Naive thymus-derived CD4-positive, alpha-beta T cell (primary cell): Measurements from ENCODE around the gene GABRG3. TPM values are rescaled to one million over a fixed set of nuclear protein-coding genes. Genes with fewer than 3 reads are reported as not detected.

ENCODE experiments used
- ATAC-seq: fragments of 150-1000 bp; cut with Tn5 transposase; 2 replicates; pipeline ENCODE4 v1.10.0; 2021; ENCODE audit warnings: mild to moderate bottlenecking, moderate library complexity
- CTCF ChIA-PET: fragments of 350-600 bp; sonication (Branson Sonifier 250); formaldehyde crosslinking; loops from one replicate; lab custom pipeline; 2021; ENCODE audit warnings: antibody characterized with exemption; lab: Charles Lee
- POLR2A ChIA-PET: fragments of 350-600 bp; sonication (Branson Sonifier 250); formaldehyde crosslinking; loops from one replicate; lab custom pipeline; 2021; ENCODE audit warnings: antibody characterized with exemption, inconsistent platforms; lab: Charles Lee
- DNase-seq, 9 donors: peaks; one replicate each; pipeline versions ENCODE4 v3.0.0 to v3.0.0-alpha.2; 2020 to 2022; ENCODE audit warnings: mixed read lengths in 1 of 9
- H3K27ac ChIP-seq: one replicate; pipeline ENCODE4 v1.7.0; 2013; ENCODE audit warnings: mild to moderate bottlenecking, low read depth, low read length, moderate library complexity
- H3K27me3 ChIP-seq, 2 donors: one replicate each; pipeline ENCODE4 v1.7.0; 2013; ENCODE audit warnings: low read length in 2 of 2, mild to moderate bottlenecking in 2 of 2, moderate library complexity in 2 of 2; ENCODE audit not compliant: control insufficient read depth in 2 of 2, insufficient read depth in 2 of 2
- H3K36me3 ChIP-seq, 3 experiments: 1 replicate in 2 of 3; 2 replicates in 1 of 3; pipeline ENCODE4 v1.7.0; 2013; ENCODE audit warnings: low read length in 3 of 3, mild to moderate bottlenecking in 3 of 3, moderate library complexity in 1 of 3; ENCODE audit not compliant: insufficient read depth in 3 of 3, control insufficient read depth in 2 of 3
- H3K4me1 ChIP-seq, 2 donors: one replicate each; pipeline ENCODE4 v1.7.0; 2013; ENCODE audit warnings: low read length in 2 of 2, mild to moderate bottlenecking in 2 of 2, moderate library complexity in 1 of 2; ENCODE audit not compliant: control insufficient read depth in 2 of 2, insufficient read depth in 2 of 2
- H3K4me3 ChIP-seq: 2 replicates; pipeline ENCODE4 v1.7.0; 2013; ENCODE audit warnings: mild to moderate bottlenecking, low read length
- H3K9me3 ChIP-seq, 3 experiments: 1 replicate in 2 of 3; 2 replicates in 1 of 3; pipeline ENCODE4 v1.7.0; 2013; ENCODE audit warnings: low read length in 3 of 3; ENCODE audit not compliant: control insufficient read depth in 2 of 3
- H3K27ac Mint-ChIP-seq, 9 donors: one replicate each; pipeline ENCODE4 v1.8.0; 2020 to 2022; ENCODE audit warnings: mixed read lengths in 9 of 9, mild to moderate bottlenecking in 8 of 9, moderate library complexity in 5 of 9, inconsistent platforms in 2 of 9
- H3K27me3 Mint-ChIP-seq, 5 donors: one replicate each; pipeline ENCODE4 v1.8.0; 2021 to 2022; ENCODE audit warnings: mixed read lengths in 5 of 5, mild to moderate bottlenecking in 1 of 5
- H3K36me3 Mint-ChIP-seq, 5 donors: one replicate each; pipeline ENCODE4 v1.8.0; 2020 to 2022; ENCODE audit warnings: mixed read lengths in 5 of 5, mild to moderate bottlenecking in 3 of 5, inconsistent platforms in 1 of 5
- H3K4me1 Mint-ChIP-seq, 7 donors: one replicate each; pipeline ENCODE4 v1.8.0; 2020 to 2022; ENCODE audit warnings: mixed read lengths in 7 of 7, mild to moderate bottlenecking in 3 of 7, inconsistent platforms in 1 of 7
- H3K4me3 Mint-ChIP-seq, 10 donors: one replicate each; pipeline ENCODE4 v1.8.0; 2020 to 2022; ENCODE audit warnings: mild to moderate bottlenecking in 10 of 10, mixed read lengths in 10 of 10, moderate library complexity in 6 of 10, inconsistent platforms in 2 of 10
- H3K9me3 Mint-ChIP-seq, 11 donors: one replicate each; pipeline ENCODE4 v1.8.0; 2020 to 2022; ENCODE audit warnings: mixed read lengths in 11 of 11, mild to moderate bottlenecking in 4 of 11, inconsistent platforms in 1 of 11, moderate library complexity in 1 of 11
- intact Hi-C, 2 donors: fragments of 100-400 bp; cut with micrococcal nuclease; formaldehyde crosslinking; loops; one replicate each; pipeline ENCODE4 v1.15.1; 2023
- polyA plus RNA-seq, 2 donors: library from polyadenylated mRNA; unstranded; fragments of 300-500 nt; fragmentation: Illumina TruSeq; gene quantifications; one replicate each; pipeline ENCODE4 v1.2.3, GENCODE V29; 2021
- total RNA-seq, 6 experiments: library from RNA in 5 of 6; stranded (reverse) in 5 of 6; gene quantifications; 1 replicate in 5 of 6; 2 replicates in 1 of 6; pipeline ENCODE4 v1.2.3 and lab custom pipeline; 2021 to 2026

The GABRG3 gene
- total RNA-seq (not detected), polyA plus RNA-seq (not detected), total RNA-seq (lab: John Stamatoyannopoulos, UW) (not detected)

DNA sequence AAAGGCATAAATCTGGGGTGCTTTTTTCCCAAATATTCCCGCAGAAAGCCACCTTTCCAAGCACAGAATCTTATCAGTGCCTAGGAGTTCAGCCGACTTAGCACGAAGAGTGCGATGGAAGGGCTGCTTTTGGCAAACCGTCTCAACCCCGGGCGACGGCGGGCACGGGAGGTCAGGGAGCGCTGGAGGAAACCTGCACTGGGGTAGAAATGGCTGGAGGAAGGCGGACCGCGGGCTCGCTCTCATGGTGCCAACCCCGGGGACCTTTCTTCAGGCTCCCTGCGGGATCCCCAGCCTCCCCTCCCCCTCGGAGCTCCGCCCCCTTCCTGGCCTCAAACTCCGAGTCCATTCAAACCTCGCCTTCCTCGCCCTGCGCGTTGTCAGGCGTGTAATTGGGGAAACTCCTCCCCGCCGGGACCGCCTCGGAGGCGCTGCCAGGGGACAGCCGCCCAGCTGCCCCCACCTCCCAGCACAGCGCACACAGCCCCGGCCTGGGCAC lies at the start of gene GABRG3:
Gene GABRG3 (plus strand): TSS at position 470 of the 499 bp plus-strand sequence.
- H3K9me3 ChIP-seq = no peaks in the 10 kb centered on the region
- H3K27ac Mint-ChIP-seq = no peak within 1 kb of the TSS
- H3K27ac ChIP-seq = no peak within 1 kb of the TSS
- no peaks in the 10 kb centered on the region for H3K36me3 Mint-ChIP-seq
- H3K27me3 Mint-ChIP-seq = peaks cover 18 to 41% (median 33%) of the 10 kb centered on the region in 5 donors
- no peak for DNase-seq
- H3K9me3 Mint-ChIP-seq = peaks cover 0 to 18% (median 3%) of the 10 kb centered on the region in 11 donors
- no peaks in the 10 kb centered on the region for H3K36me3 ChIP-seq
- CTCF ChIA-PET = no interaction called here
- no peak for ATAC-seq
- intact Hi-C loops = no loop called here
- peaks cover 0 to 4% (median 0%) of the 10 kb centered on the region in 7 donors for H3K4me1 Mint-ChIP-seq
- H3K4me3 Mint-ChIP-seq = no peak within 1 kb of the TSS
- H3K4me1 ChIP-seq = no peaks in the 10 kb centered on the region
- POLR2A ChIA-PET = no interaction called here
- H3K27me3 ChIP-seq = no peaks in the 10 kb centered on the region
- no peak within 1 kb of the TSS for H3K4me3 ChIP-seq

GRCh38 chr15:26921433-26921832 lies 49.5 kb upstream of the GABRG3 start:
- H3K4me3 Mint-ChIP-seq = no peak overlapping the region
- CTCF ChIA-PET = no interaction called here
- intact Hi-C loops = no loop called here

GRCh38 chr15:26926081-26926480 lies 44.9 kb upstream of the GABRG3 start:
- peaks cover 0 to 20% (median 7%) of the 10 kb centered on the region in 11 donors for H3K9me3 Mint-ChIP-seq
- H3K36me3 ChIP-seq = no peaks in the 10 kb centered on the region
- no peak overlapping the region for H3K27ac Mint-ChIP-seq
- H3K4me3 ChIP-seq = no peak overlapping the region
- H3K27me3 Mint-ChIP-seq = no peaks in the 10 kb centered on the region
- no peaks in the 10 kb centered on the region for H3K27me3 ChIP-seq
- no peak for DNase-seq
- H3K9me3 ChIP-seq = no peaks in the 10 kb centered on the region
- intact Hi-C loops = no loop called here
- no peak overlapping the region for H3K4me3 Mint-ChIP-seq
- no peak for ATAC-seq
- H3K36me3 Mint-ChIP-seq = peaks cover 0 to 4% (median 0%) of the 10 kb centered on the region in 5 donors
- H3K27ac ChIP-seq = no peak overlapping the region
- no peaks in the 10 kb centered on the region for H3K4me1 Mint-ChIP-seq
- no peaks in the 10 kb centered on the region for H3K4me1 ChIP-seq
- ChIA-PET POLR2A (no interaction called here), CTCF (no interaction called here)

More at GRCh38 chr15:26921433-26921832, 49.5 kb upstream of the GABRG3 start:
- Histone ChIP-seq H3K36me3 (no peaks in the 10 kb centered on the region), H3K9me3 (no peaks in the 10 kb centered on the region), H3K4me1 (no peaks in the 10 kb centered on the region), H3K27ac (no peak overlapping the region), H3K4me3 (no peak overlapping the region), H3K27me3 (no peaks in the 10 kb centered on the region)
- H3K27ac Mint-ChIP-seq = no peak overlapping the region
- POLR2A ChIA-PET = no interaction called here
- H3K36me3 Mint-ChIP-seq = no peaks in the 10 kb centered on the region
- H3K27me3 Mint-ChIP-seq = no peaks in the 10 kb centered on the region
- H3K4me1 Mint-ChIP-seq = no peaks in the 10 kb centered on the region
- ATAC-seq (no peak), DNase-seq (no peak)
- H3K9me3 Mint-ChIP-seq = peaks cover 0 to 25% (median 8%) of the 10 kb centered on the region in 11 donors

DNA sequence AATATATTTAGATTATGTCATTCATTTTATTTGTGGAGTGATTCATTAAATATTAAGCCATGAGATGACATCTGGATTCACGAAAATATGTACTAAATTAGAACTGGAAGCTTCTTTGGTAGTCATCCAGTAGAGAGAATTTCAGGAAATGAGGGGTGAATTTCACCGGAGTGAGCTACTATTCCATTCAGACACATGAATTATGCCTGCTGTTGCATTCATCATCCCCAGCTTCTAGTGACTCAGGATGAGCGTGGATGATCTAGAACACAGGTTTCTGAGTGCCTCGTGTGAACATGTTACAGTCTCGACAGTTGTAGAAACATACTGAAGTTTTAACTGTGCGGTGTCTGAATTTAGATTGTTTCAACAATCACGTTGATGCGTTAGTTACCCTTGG lies 42.9 kb upstream of the GABRG3 start:
- H3K9me3 Mint-ChIP-seq = peaks cover 3 to 9% (median 5%) of the 10 kb centered on the region in 11 donors
- no peak overlapping the region for H3K4me3 Mint-ChIP-seq
- H3K27ac Mint-ChIP-seq = no peak overlapping the region
- ChIA-PET CTCF (no interaction called here), POLR2A (no interaction called here)
- Histone ChIP-seq H3K4me3 (no peak overlapping the region), H3K27ac (no peak overlapping the region), H3K36me3 (no peaks in the 10 kb centered on the region), H3K9me3 (no peaks in the 10 kb centered on the region), H3K27me3 (no peaks in the 10 kb centered on the region), H3K4me1 (no peaks in the 10 kb centered on the region)
- intact Hi-C loops = no loop called here
- H3K4me1 Mint-ChIP-seq = no peaks in the 10 kb centered on the region
- DNase-seq (no peak), ATAC-seq (no peak)
- no peaks in the 10 kb centered on the region for H3K27me3 Mint-ChIP-seq
- H3K36me3 Mint-ChIP-seq = peaks cover 0 to 4% (median 0%) of the 10 kb centered on the region in 5 donors

- Mint-ChIP-seq H3K4me1 (no peaks in the 10 kb centered on the region), H3K4me3 (no peak overlapping the region), H3K27me3 (no peaks in the 10 kb centered on the region), H3K9me3 (peaks cover 3 to 16% (median 6%) of the 10 kb centered on the region in 11 donors), H3K27ac (no peak overlapping the region), H3K36me3 (peaks cover 0 to 4% (median 0%) of the 10 kb centered on the region in 5 donors)
- intact Hi-C loops = no loop called here
- no peak overlapping the region for H3K27ac ChIP-seq
- H3K4me3 ChIP-seq = no peak overlapping the region
- H3K27me3 ChIP-seq = no peaks in the 10 kb centered on the region
- CTCF ChIA-PET = no interaction called here
- ATAC-seq (no peak), DNase-seq (no peak)
- no peaks in the 10 kb centered on the region for H3K9me3 ChIP-seq
- H3K4me1 ChIP-seq = no peaks in the 10 kb centered on the region
- no peaks in the 10 kb centered on the region for H3K36me3 ChIP-seq
- POLR2A ChIA-PET = no interaction called here
Observed at GRCh38 chr15:26929588-26929987, 41.4 kb upstream of the GABRG3 start.

DNA sequence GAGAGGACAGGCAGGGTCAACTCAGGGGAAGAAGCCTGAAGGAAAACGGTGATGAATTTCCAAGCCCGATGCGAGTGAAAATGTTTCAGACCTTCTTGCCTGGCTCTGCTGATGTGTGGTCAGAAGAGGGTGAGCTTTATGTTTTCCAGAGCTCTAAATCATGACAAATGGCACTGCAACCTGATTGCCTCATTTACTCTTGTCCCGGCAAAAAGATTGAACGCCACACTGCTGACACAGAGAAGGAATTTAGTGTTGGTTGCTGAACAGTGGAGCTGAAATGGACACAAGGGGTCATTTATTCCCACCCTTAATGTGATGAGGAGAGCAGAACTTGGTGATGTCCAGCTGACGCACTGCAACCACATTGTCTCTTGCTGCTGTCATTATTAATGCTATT lies 36.1 kb upstream of the GABRG3 start:
- Mint-ChIP-seq H3K9me3 (peaks cover 0 to 20% (median 10%) of the 10 kb centered on the region in 11 donors), H3K27ac (no peak overlapping the region), H3K4me3 (no peak overlapping the region), H3K36me3 (peaks cover 0 to 4% (median 0%) of the 10 kb centered on the region in 5 donors), H3K27me3 (no peaks in the 10 kb centered on the region), H3K4me1 (no peaks in the 10 kb centered on the region)
- Histone ChIP-seq H3K9me3 (no peaks in the 10 kb centered on the region), H3K27ac (no peak overlapping the region), H3K4me3 (no peak overlapping the region), H3K36me3 (no peaks in the 10 kb centered on the region), H3K4me1 (no peaks in the 10 kb centered on the region), H3K27me3 (no peaks in the 10 kb centered on the region)
- intact Hi-C loops = no loop called here
- POLR2A ChIA-PET = no interaction called here
- DNase-seq = no peak
- CTCF ChIA-PET = no interaction called here
- ATAC-seq = no peak

- no peak for DNase-seq
- no peak overlapping the region for H3K4me3 Mint-ChIP-seq
- no peak overlapping the region for H3K27ac Mint-ChIP-seq
- H3K27me3 Mint-ChIP-seq = no peaks in the 10 kb centered on the region
- intact Hi-C loops = no loop called here
- ChIA-PET POLR2A (no interaction called here), CTCF (no interaction called here)
- no peaks in the 10 kb centered on the region for H3K4me1 ChIP-seq
- no peak overlapping the region for H3K4me3 ChIP-seq
- ATAC-seq = no peak
- no peak overlapping the region for H3K27ac ChIP-seq
- H3K4me1 Mint-ChIP-seq = no peaks in the 10 kb centered on the region
- no peaks in the 10 kb centered on the region for H3K9me3 ChIP-seq
- H3K9me3 Mint-ChIP-seq = peaks cover 0 to 18% (median 9%) of the 10 kb centered on the region in 11 donors
- no peaks in the 10 kb centered on the region for H3K36me3 ChIP-seq
- H3K36me3 Mint-ChIP-seq = peaks cover 0 to 2% (median 0%) of the 10 kb centered on the region in 5 donors
- H3K27me3 ChIP-seq = no peaks in the 10 kb centered on the region
Observed at GRCh38 chr15:26935322-26935721, 35.7 kb upstream of the GABRG3 start.
